HL-60 (cell line): ENCODE data around the gene TAGLN3.

Experiments used
- CTCF ChIP-seq: IDR thresholded peaks from one replicate; pipeline ENCODE4 v1.5.1; 2011; ENCODE audit warnings: low read length, control low read depth, inconsistent platforms; ENCODE audit not compliant: insufficient read depth
- POLR2AphosphoS5 ChIP-seq: IDR thresholded peaks from 2 replicates; pipeline ENCODE4 v1.6.1; 2012; ENCODE audit warnings: low read depth
- REST ChIP-seq: IDR thresholded peaks from 2 replicates; pipeline ENCODE4 v1.6.1; 2012; ENCODE audit warnings: low read depth; ENCODE audit not compliant: insufficient replicate concordance

- TF ChIP-seq CTCF (no peak), POLR2AphosphoS5 (no peak), REST (no peak)
Observed at GRCh38 chr3:112004187-112004586, 5.5 kb downstream of the TAGLN3 start.
